Neural cell (in vitro differentiated cells): ENCODE results near the gene SALL3.

Experiments used
- CTCF ChIP-seq: fragments of 450-650 bp; IDR thresholded peaks from 2 replicates; pipeline ENCODE4 v1.5.1; 2014; ENCODE audit warnings: antibody characterized with exemption, mild to moderate bottlenecking, moderate library complexity; ENCODE audit not compliant: poor library complexity, severe bottlenecking
- EP300 ChIP-seq: fragments of 450-650 bp; conservative IDR thresholded peaks from 2 replicates; pipeline ENCODE4 v1.6.1; 2014; ENCODE audit warnings: antibody characterized with exemption, mild to moderate bottlenecking, moderate library complexity; ENCODE audit not compliant: poor library complexity, severe bottlenecking
- POLR2AphosphoS5 ChIP-seq: IDR thresholded peaks from 2 replicates; pipeline ENCODE4 v1.6.1; 2012
- RAD21 ChIP-seq: fragments of 450-650 bp; conservative IDR thresholded peaks from 2 replicates; pipeline ENCODE4 v1.6.1; 2014; ENCODE audit warnings: antibody characterized with exemption, mild to moderate bottlenecking, moderate library complexity

GRCh38 chr18:79042276-79042675 lies 62.7 kb downstream of the SALL3 start:
- TF ChIP-seq EP300 (no peak), RAD21 (no peak), POLR2AphosphoS5 (no peak), CTCF (no peak)
